DMS153 treated with DMSO at 0.1 percent for 48 hours (cell line): Measurements from ENCODE around the gene INTS11.
"Not testable (repeated sequence)": the region's sequence is repeated elsewhere in the genome, so short reads cannot be mapped to it uniquely, and the experiment has no call there.

Experiments
- DNase-seq: peaks from one replicate; lab custom pipeline; 2025; ENCODE audit not compliant: unreplicated experiment; lab: John Stamatoyannopoulos, UW

INTS11 gene

GRCh38 chr1:1331068-1331965 is 6.9 kb upstream of the INTS11 start, which contains the start of gene TAS1R3:
TSS of gene TAS1R3 (plus strand) at chr1:1331280. CDS start at chr1:1331346, 66 bp downstream.
- no peak for DNase-seq

GRCh38 chr1:1330366-1331067 is 6.1 kb upstream of the INTS11 start:
- no peak for DNase-seq

- DNase-seq, result no peak
Measured at GRCh38 chr1:1329304-1330210, 5.1 kb upstream of the INTS11 start.

GRCh38 chr1:1328254-1328653 is 3.8 kb upstream of the INTS11 start:
- no peak for DNase-seq

- DNase-seq, result no peak
Measured at GRCh38 chr1:1327291-1327690, 2.8 kb upstream of the INTS11 start.

GRCh38 chr1:1326075-1326605 is 1.7 kb upstream of the INTS11 start:
- DNase-seq, result no peak

- DNase-seq, result no peak
Measured at GRCh38 chr1:1325288-1326074, 1.0 kb upstream of the INTS11 start.

- DNase-seq, result no peak
Measured at GRCh38 chr1:1324084-1324523, 356 bp downstream of the INTS11 start.

GRCh38 chr1:1322952-1323351 is 1.5 kb downstream of the INTS11 start:
- DNase-seq, result no peak

GRCh38 chr1:1322418-1322817 is 2.0 kb downstream of the INTS11 start:
- no peak for DNase-seq

GRCh38 chr1:1321477-1321876 is 3.0 kb downstream of the INTS11 start:
- no peak for DNase-seq

GRCh38 chr1:1320666-1321448 is 3.6 kb downstream of the INTS11 start:
- DNase-seq, result no peak

- DNase-seq, result no peak
Measured at GRCh38 chr1:1319646-1319941, 4.9 kb downstream of the INTS11 start.

- no peak for DNase-seq
Measured at GRCh38 chr1:1318777-1319645, 5.4 kb downstream of the INTS11 start.

GRCh38 chr1:1318131-1318652 is 6.3 kb downstream of the INTS11 start:
- DNase-seq, result peak; percentile 86

- DNase-seq, result no peak
Measured at GRCh38 chr1:1317420-1317819, 7.0 kb downstream of the INTS11 start.

- not testable (repeated sequence) for DNase-seq
Measured at GRCh38 chr1:1316199-1316598, 8.3 kb downstream of the INTS11 start.

GRCh38 chr1:1315435-1315954 is 9.0 kb downstream of the INTS11 start:
- DNase-seq, result no peak
